ENCODE data around the gene MIPOL1. TPM values are rescaled to one million over a fixed set of nuclear protein-coding genes. Genes with fewer than 3 reads are reported as not detected.

Gene MIPOL1
- total and polyA plus RNA-seq, 9 of the 15 experiments (the other 6 are each of a cell fraction or from before 2014, with no cell fraction given) = 6.7 to 21.9 (median 12.4) TPM

DNA sequence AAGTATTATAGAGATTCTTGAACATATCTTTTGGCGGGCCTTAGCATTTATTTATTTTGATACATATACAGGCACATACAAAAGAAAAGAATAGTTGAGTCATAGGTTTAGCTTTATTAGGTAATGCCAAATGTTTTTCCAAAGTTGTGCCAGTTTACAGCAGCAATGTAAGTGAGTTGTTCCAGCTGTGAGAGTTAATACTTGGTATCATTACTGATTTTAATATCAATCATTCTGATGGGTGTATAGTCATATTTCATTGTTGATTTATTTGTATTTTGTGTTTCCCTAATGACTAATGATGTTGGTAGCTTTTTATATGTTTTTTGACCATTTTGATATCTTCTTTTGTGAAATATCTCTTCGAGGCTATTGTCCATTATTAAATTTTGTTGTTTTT lies 122.4 kb downstream of the MIPOL1 start:
- Histone ChIP-seq H3K4me1 (replicated peaks in 1 of 2; ENCODE audit: control insufficient read depth in 2 of 2, insufficient read depth in 2 of 2, low read length in 2 of 2) (no peaks in the 10 kb centered on the region), H2AFZ (ENCODE audit: low read depth, low read length) (no peak overlapping the region), H3K9me1 (ENCODE audit: control insufficient read depth, insufficient read depth, low read length) (no peaks in the 10 kb centered on the region), H3K4me2 (ENCODE audit: insufficient read depth, low read length) (no peak overlapping the region), H3K9ac (ENCODE audit: insufficient read depth in 1 of 2, low read depth in 2 of 2, low read length in 2 of 2) (no peak overlapping the region), H3K27me3 (ENCODE audit: control insufficient read depth in 2 of 2, insufficient read depth in 2 of 2, low read length in 2 of 2) (no peaks in the 10 kb centered on the region), H3K9me3 (replicated peaks; ENCODE audit: control insufficient read depth, insufficient read depth, low read depth, low read length) (no peaks in the 10 kb centered on the region), H3K36me3 (ENCODE audit: control insufficient read depth, insufficient read depth, low read length) (no peaks in the 10 kb centered on the region), H3K79me2 (ENCODE audit: control insufficient read depth, insufficient read depth, low read length) (no peaks in the 10 kb centered on the region), H3K27ac (ENCODE audit: extremely low read depth, low read depth, low read length) (no peak overlapping the region), H3K4me3 (no peak overlapping the region), H4K20me1 (replicated peaks; ENCODE audit: control insufficient read depth, insufficient read depth, low read length) (no peaks in the 10 kb centered on the region)
- in situ Hi-C loops (cut with MboI) = no loop called here
- CTCF ChIA-PET (ENCODE audit: low intra/inter-chr PET ratio) = no interaction called here
- FAIRE-seq (no peak), DNase-seq (ENCODE audit: extremely low read depth in 1 of 4, low spot score in 3 of 4) (no peak), ATAC-seq (no peak)
- POLR2A ChIA-PET = no interaction called here
- intact Hi-C loops (cut with micrococcal nuclease) = no loop called here
- no TSS peak for BruUV-seq (replicated peaks)
- no peak for TF ChIP-seq SREBF2 (CRISPR knock-in tag; IDR thresholded peaks at IDR 0.05)
- no peak for TF ChIP-seq RFX5 (IDR thresholded peaks at IDR 0.05; ENCODE audit: low read depth, low read length)
- no peak for TF ChIP-seq LARP7 (IDR thresholded peaks at IDR 0.05)
- no peak for TF ChIP-seq ZNF316 (IDR thresholded peaks at IDR 0.05)
- TF ChIP-seq, protein P1, sequence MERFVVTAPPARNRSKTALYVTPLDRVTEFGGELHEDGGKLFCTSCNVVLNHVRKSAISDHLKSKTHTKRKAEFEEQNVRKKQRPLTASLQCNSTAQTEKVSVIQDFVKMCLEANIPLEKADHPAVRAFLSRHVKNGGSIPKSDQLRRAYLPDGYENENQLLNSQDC (CRISPR knock-in tag; IDR thresholded peaks at IDR 0.05) = no peak
- no peak for TF ChIP-seq ZNF695 (CRISPR knock-in tag; IDR thresholded peaks at IDR 0.05)
- no peak for TF ChIP-seq HMG20A (CRISPR knock-in tag; conservative IDR thresholded peaks at IDR 0.05)
- TF ChIP-seq ZNF57 (CRISPR knock-in tag; IDR thresholded peaks at IDR 0.05) = no peak
- no peak for TF ChIP-seq ZFP30 (CRISPR knock-in tag; IDR thresholded peaks at IDR 0.05; ENCODE audit: borderline replicate concordance)
- TF ChIP-seq, protein P2, sequence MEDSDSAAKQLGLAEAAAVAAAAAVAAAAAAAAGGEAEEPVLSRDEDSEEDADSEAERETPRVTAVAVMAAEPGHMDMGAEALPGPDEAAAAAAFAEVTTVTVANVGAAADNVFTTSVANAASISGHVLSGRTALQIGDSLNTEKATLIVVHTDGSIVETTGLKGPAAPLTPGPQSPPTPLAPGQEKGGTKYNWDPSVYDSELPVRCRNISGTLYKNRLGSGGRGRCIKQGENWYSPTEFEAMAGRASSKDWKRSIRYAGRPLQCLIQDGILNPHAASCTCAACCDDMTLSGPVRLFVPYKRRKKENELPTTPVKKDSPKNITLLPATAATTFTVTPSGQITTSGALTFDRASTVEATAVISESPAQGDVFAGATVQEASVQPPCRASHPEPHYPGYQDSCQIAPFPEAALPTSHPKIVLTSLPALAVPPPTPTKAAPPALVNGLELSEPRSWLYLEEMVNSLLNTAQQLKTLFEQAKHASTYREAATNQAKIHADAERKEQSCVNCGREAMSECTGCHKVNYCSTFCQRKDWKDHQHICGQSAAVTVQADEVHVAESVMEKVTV (CRISPR knock-in tag; IDR thresholded peaks at IDR 0.05) = no peak
- TF ChIP-seq CCNT2 (IDR thresholded peaks at IDR 0.05; ENCODE audit: borderline replicate concordance, extremely low read depth, insufficient read length, low read depth, low read length) = no peak
- TF ChIP-seq CSDE1 (IDR thresholded peaks at IDR 0.05) = no peak
- no peak for TF ChIP-seq PCBP1 (IDR thresholded peaks at IDR 0.05; ENCODE audit: low read depth, low read length, poor library complexity, severe bottlenecking)
- TF ChIP-seq, protein P3, sequence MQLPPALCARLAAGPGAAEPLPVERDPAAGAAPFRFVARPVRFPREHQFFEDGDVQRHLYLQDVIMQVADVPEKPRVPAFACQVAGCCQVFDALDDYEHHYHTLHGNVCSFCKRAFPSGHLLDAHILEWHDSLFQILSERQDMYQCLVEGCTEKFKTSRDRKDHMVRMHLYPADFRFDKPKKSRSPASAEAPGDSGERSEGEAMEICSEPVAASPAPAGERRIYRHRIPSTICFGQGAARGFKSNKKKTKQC (CRISPR knock-in tag; IDR thresholded peaks at IDR 0.05) = no peak
- TF ChIP-seq GATAD2B (IDR thresholded peaks at IDR 0.05; ENCODE audit: borderline replicate concordance) = no peak
- WGBS (ENCODE audit: insufficient coverage, low coverage, missing lambda C conversion rate) = 74% methylated on average over 2 of the region's 2 CpGs

Data from K562 (cell line).